Measurements from ENCODE around the gene KLHL30. TPM values are rescaled to one million over a fixed set of nuclear protein-coding genes. Genes with fewer than 3 reads are reported as not detected.

Gene KLHL30
- total RNA-seq, 1 experiment from 2014 or later: not detected

- Mint-ChIP-seq H3K9me3 (no peaks in the 10 kb centered on the region; a peak in 1 of 5 replicates), H3K4me3 (no peak overlapping the region), H3K4me1 (no peaks in the 10 kb centered on the region), H3K36me3 (ENCODE audit: insufficient read depth in 1 of 3, low read depth in 3 of 3) (no peaks in the 10 kb centered on the region), H3K27me3 (ENCODE audit: low read depth) (no peaks in the 10 kb centered on the region; the same call in 1 of the 2 replicates), H3K27ac (no peak overlapping the region)
- no peaks in the 10 kb centered on the region for H3K23me2 ChIP-seq (ENCODE audit: insufficient read length, low read depth, low read length, poor library complexity, severe bottlenecking)
- H3K9ac ChIP-seq (ENCODE audit: extremely low read depth, insufficient read length, low read length): no peak overlapping the region
- H3K23ac ChIP-seq (ENCODE audit: insufficient read length, low read depth, low read length): no peak overlapping the region
- H3K9me3 ChIP-seq (ENCODE audit: control insufficient read depth, low read depth, low read length): no peaks in the 10 kb centered on the region
- H3K18ac ChIP-seq (ENCODE audit: insufficient read length, low read depth, low read length): no peak overlapping the region
- no peak overlapping the region for H3K14ac ChIP-seq (ENCODE audit: insufficient read depth, low read length)
- no peak overlapping the region for H3K4ac ChIP-seq (ENCODE audit: low read depth, low read length)
- no peaks in the 10 kb centered on the region for H3K79me2 ChIP-seq (ENCODE audit: insufficient read depth, low read length)
- H3K56ac ChIP-seq (ENCODE audit: insufficient read length, low read depth, low read length): no peak overlapping the region
- no peaks in the 10 kb centered on the region for H3K4me1 ChIP-seq (ENCODE audit: insufficient read depth, low read length)
- H3K27ac ChIP-seq (ENCODE audit: insufficient read length, low read depth, low read length): no peak overlapping the region
- no peak overlapping the region for H2BK20ac ChIP-seq (ENCODE audit: low read depth, low read length, poor library complexity, severe bottlenecking)
- no peak overlapping the region for H4K91ac ChIP-seq (ENCODE audit: insufficient read length, low read depth, low read length)
- TF ChIP-seq CTCF (conservative IDR thresholded peaks at IDR 0.05): no peak
- no peak overlapping the region for H3K4me2 ChIP-seq (ENCODE audit: insufficient read depth, insufficient read length, low read length)
- H2BK120ac ChIP-seq (ENCODE audit: low read depth, low read length, poor library complexity, severe bottlenecking): no peak overlapping the region
- no peak overlapping the region for H2AK5ac ChIP-seq (ENCODE audit: insufficient read length, low read length)
- no peaks in the 10 kb centered on the region for H3K79me1 ChIP-seq (ENCODE audit: insufficient read depth, low read depth, low read length, poor library complexity, severe bottlenecking)
- H4K5ac ChIP-seq (ENCODE audit: insufficient read length, low read depth, low read length): no peak overlapping the region
- H2BK5ac ChIP-seq (ENCODE audit: insufficient read length, low read length): no peak overlapping the region
- no peaks in the 10 kb centered on the region for H3K27me3 ChIP-seq (ENCODE audit: insufficient read depth, low read length)
- no peak overlapping the region for H2AFZ ChIP-seq (ENCODE audit: low read length)
- no peak overlapping the region for H4K8ac ChIP-seq (replicated peaks; ENCODE audit: insufficient read length, low read depth, low read length)
- no peaks in the 10 kb centered on the region for H4K20me1 ChIP-seq (ENCODE audit: control insufficient read depth, insufficient read depth, insufficient read length)
- no peak overlapping the region for H3T11ph ChIP-seq (ENCODE audit: low read length)
- no peak overlapping the region for H2BK12ac ChIP-seq (ENCODE audit: insufficient read length, low read depth, low read length)
- no peak overlapping the region for H2BK15ac ChIP-seq (ENCODE audit: low read depth, low read length)
- WGBS (ENCODE audit: extremely low coverage, insufficient read length, low lambda C conversion rate): no CpG with 5 or more reads among the region's 2 CpGs
- no peak for DNase-seq
Measured at GRCh38 chr2:238126775-238127164, 11.7 kb upstream of the KLHL30 start.
